NCI-H510A treated with DMSO at 0.1 percent for 48 hours (cell line): ENCODE measurements around the gene RS1.

Experiments
- DNase-seq: peaks from one replicate; lab custom pipeline; 2025; lab: John Stamatoyannopoulos, UW

RS1 gene

DNA sequence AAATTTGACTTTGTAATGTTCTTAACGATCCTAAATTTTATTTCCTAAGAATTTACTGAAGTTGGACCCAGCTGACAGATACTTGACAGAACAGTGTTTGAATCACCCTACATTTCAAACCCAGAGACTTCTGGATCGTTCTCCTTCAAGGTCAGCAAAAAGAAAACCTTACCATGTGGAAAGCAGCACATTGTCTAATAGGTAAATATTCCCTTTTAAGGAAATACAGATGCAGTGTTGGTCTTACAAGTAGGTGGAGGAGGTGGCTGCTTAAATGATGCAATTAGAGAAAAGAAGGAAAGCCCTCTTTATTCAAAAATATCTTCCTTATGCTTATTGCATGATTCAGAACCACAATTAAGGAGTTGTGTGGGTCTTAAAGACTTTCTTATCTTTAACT is 73.5 kb downstream of the RS1 start:
- DNase-seq = no peak

DNA sequence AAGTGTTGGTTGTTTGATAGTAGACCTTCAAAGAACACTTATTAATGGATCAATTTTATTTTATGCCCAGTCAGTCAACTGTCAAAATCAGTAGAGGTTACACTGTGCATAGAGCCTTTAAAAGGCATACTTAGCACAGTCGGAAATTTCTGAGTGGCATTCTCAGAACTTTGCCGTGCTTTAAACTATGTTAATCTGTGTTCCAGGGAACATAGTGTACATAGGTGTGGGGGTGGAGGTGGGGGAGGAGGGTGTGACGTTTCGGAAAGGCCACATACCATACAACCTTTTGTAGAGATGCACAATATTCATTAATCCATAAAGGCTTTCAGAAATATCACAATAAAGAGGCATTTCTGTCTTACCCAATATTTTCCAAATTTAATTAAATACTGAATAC is 75.8 kb downstream of the RS1 start:
- no peak for DNase-seq

DNA sequence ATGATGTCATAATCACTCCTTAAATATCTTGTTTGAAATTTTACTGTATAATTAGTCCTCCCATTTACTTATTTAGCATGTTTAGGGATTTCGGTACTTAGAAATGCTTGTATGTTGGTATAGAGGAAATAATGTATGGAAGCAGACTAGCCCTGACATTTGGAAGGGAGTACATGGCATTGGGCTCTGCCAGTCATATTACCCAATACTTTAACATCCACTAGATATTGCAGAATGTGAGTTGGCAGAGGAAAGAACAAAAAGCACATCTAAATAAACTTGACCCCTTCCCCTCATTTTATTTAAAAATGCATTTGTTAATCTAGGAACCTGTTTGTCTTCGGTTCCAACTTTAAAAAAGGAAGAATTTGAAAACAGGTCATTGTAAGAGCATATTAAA is 77.8 kb downstream of the RS1 start:
- DNase-seq = no peak

DNA sequence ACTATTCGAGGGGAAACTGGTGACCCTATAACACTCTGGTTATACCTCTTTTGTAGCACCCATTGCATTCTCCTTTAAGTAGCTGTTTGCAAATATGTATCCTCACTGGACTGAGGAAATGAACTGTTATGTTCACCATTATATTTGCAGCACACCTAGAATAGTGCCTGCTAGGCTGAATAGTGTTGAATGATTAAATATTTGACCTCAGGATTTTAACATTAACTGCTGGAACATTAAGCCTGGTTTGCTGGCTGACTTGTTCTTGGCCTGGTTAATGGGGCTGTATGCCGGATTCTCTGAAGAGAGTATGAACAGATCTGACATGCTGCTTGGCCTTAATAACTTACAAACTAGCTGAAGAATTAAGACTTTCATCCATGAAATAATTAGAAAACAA is 80.1 kb downstream of the RS1 start:
- DNase-seq = no peak
